Breast epithelium (tissue), 4 donors: ENCODE results near the gene LMBR1. TPM values are rescaled to one million over a fixed set of nuclear protein-coding genes. Genes with fewer than 3 reads are reported as not detected.

Source experiments
- DNase-seq, 2 donors: peaks; one replicate each; pipeline ENCODE4 v3.0.0-alpha.2; 2019; ENCODE audit warnings: low spot score in 2 of 2
- H3K27ac ChIP-seq, 2 donors: fragments of 200-600 bp; sonication (generic) in 1 of 2; one replicate each; pipeline ENCODE4 v1.5.1; 2016 to 2019; ENCODE audit warnings: mild to moderate bottlenecking in 1 of 2
- H3K27me3 ChIP-seq, 2 donors: fragments of 200-600 bp; sonication (generic) in 1 of 2; one replicate each; pipeline versions ENCODE4 v1.5.1 to v1.6.0; 2017 to 2019; ENCODE audit warnings: control low read depth in 1 of 2, mild to moderate bottlenecking in 1 of 2
- H3K36me3 ChIP-seq: fragments of 200-600 bp; one replicate; pipeline ENCODE4 v1.5.1; 2019
- H3K4me1 ChIP-seq, 2 donors: fragments of 200-600 bp; sonication (generic); one replicate each; pipeline ENCODE4 v1.5.1; 2016 to 2019; ENCODE audit warnings: control low read depth in 1 of 2
- H3K4me3 ChIP-seq, 3 donors: fragments of 200-600 bp; sonication (generic); 1 replicate in 2 of 3; 2 replicates in 1 of 3; pipeline ENCODE4 v1.5.1; 2016 to 2019; ENCODE audit warnings: mild to moderate bottlenecking in 3 of 3, moderate library complexity in 2 of 3
- H3K9me3 ChIP-seq, 2 donors: fragments of 200-600 bp; sonication (generic) in 1 of 2; one replicate each; pipeline ENCODE4 v1.5.1; 2016 to 2019; ENCODE audit warnings: control low read depth in 1 of 2
- CTCF ChIP-seq, 3 donors: fragments of 450-650 bp; IDR thresholded peaks; one replicate each; pipeline ENCODE4 v1.5.1; 2016 to 2017; ENCODE audit warnings: antibody characterized with exemption in 3 of 3, mild to moderate bottlenecking in 3 of 3, moderate library complexity in 3 of 3
- POLR2A ChIP-seq: fragments of 450-650 bp; IDR thresholded peaks from one replicate; pipeline ENCODE4 v1.6.1; 2016; ENCODE audit warnings: antibody characterized with exemption, mild to moderate bottlenecking, moderate library complexity
- POLR2AphosphoS5 ChIP-seq, 3 donors: sonication (generic); formaldehyde crosslinking; IDR thresholded peaks; one replicate each; pipeline ENCODE4 v1.6.1; 2017; ENCODE audit warnings: antibody characterized with exemption in 3 of 3
- intact Hi-C: fragments of 100-400 bp; cut with DNase I; formaldehyde crosslinking; loops from one replicate; pipeline ENCODE4 v1.15.1; 2023; ENCODE audit warnings: low total_unique reads
- total RNA-seq, 3 donors: library from RNA; depleted of rRNA; stranded (reverse); fragments of >200 nt; gene quantifications; one replicate each; pipeline ENCODE4 v1.1.0, GENCODE V29; 2016

LMBR1 gene
- total RNA-seq, 3 donors from 2014 or later, result 69.0 to 90.6 (median 88.8) TPM

- no peaks in the 10 kb centered on the region for H3K36me3 ChIP-seq
- TF ChIP-seq POLR2AphosphoS5 (IDR thresholded peaks at IDR 0.05) (no peak), POLR2A (no peak), CTCF (IDR thresholded peaks at IDR 0.05) (no peak)
- intact Hi-C loops, result no loop called here
- no peaks in the 10 kb centered on the region for H3K27me3 ChIP-seq
- H3K4me3 ChIP-seq, result no peak overlapping the region
- H3K4me1 ChIP-seq, result no peaks in the 10 kb centered on the region
- H3K9me3 ChIP-seq, result no peaks in the 10 kb centered on the region
- no peak overlapping the region for H3K27ac ChIP-seq
- DNase-seq, result no peak
These were observed 112.1 kb downstream of the LMBR1 start for GRCh38 chr7:156780724-156781455.

- DNase-seq, result no peak
- no peaks in the 10 kb centered on the region for H3K4me1 ChIP-seq
- no peaks in the 10 kb centered on the region for H3K27me3 ChIP-seq
- intact Hi-C loops, result no loop called here
- no peak overlapping the region for H3K4me3 ChIP-seq
- no peak overlapping the region for H3K27ac ChIP-seq
- no peak for TF ChIP-seq CTCF (IDR thresholded peaks at IDR 0.05)
- no peak for TF ChIP-seq POLR2AphosphoS5 (IDR thresholded peaks at IDR 0.05)
- no peak for TF ChIP-seq POLR2A
- H3K9me3 ChIP-seq, result no peaks in the 10 kb centered on the region
- no peaks in the 10 kb centered on the region for H3K36me3 ChIP-seq
These were observed 114.3 kb downstream of the LMBR1 start for GRCh38 chr7:156778668-156779067.

- Histone ChIP-seq H3K4me3 (no peak overlapping the region), H3K9me3 (no peaks in the 10 kb centered on the region), H3K27ac (no peak overlapping the region), H3K4me1 (no peaks in the 10 kb centered on the region), H3K27me3 (no peaks in the 10 kb centered on the region), H3K36me3 (no peaks in the 10 kb centered on the region)
- TF ChIP-seq CTCF (IDR thresholded peaks at IDR 0.05), result no peak
- no peak for TF ChIP-seq POLR2A
- no peak for TF ChIP-seq POLR2AphosphoS5 (IDR thresholded peaks at IDR 0.05)
- intact Hi-C loops, result no loop called here
- no peak for DNase-seq
These were observed 114.8 kb downstream of the LMBR1 start for GRCh38 chr7:156778201-156778600.

GRCh38 chr7:156777364-156778069 lies 115.5 kb downstream of the LMBR1 start:
- intact Hi-C loops, result no loop called here
- H3K4me1 ChIP-seq, result no peaks in the 10 kb centered on the region
- no peak overlapping the region for H3K4me3 ChIP-seq
- H3K36me3 ChIP-seq, result no peaks in the 10 kb centered on the region
- no peak overlapping the region for H3K27ac ChIP-seq
- no peak for DNase-seq
- TF ChIP-seq POLR2AphosphoS5 (IDR thresholded peaks at IDR 0.05) (no peak), POLR2A (no peak), CTCF (IDR thresholded peaks at IDR 0.05) (no peak)
- no peaks in the 10 kb centered on the region for H3K9me3 ChIP-seq
- H3K27me3 ChIP-seq, result no peaks in the 10 kb centered on the region

- TF ChIP-seq POLR2AphosphoS5 (IDR thresholded peaks at IDR 0.05) (no peak), POLR2A (no peak), CTCF (IDR thresholded peaks at IDR 0.05) (no peak)
- Histone ChIP-seq H3K36me3 (no peaks in the 10 kb centered on the region), H3K27me3 (no peaks in the 10 kb centered on the region), H3K27ac (no peak overlapping the region), H3K4me3 (no peak overlapping the region), H3K4me1 (no peaks in the 10 kb centered on the region), H3K9me3 (no peaks in the 10 kb centered on the region)
- intact Hi-C loops, result no loop called here
- no peak for DNase-seq
These were observed 116.5 kb downstream of the LMBR1 start for GRCh38 chr7:156776527-156776926.
